Measurements from ENCODE around the gene SRGAP3.

The SRGAP3 gene

GRCh38 chr3:9198899-9199335 lies 50.5 kb downstream of the SRGAP3 start:
- no peak for DNase-seq

- no peak for DNase-seq
Measured at GRCh38 chr3:9198261-9198660, 51.2 kb downstream of the SRGAP3 start.

- DNase-seq: no peak
Measured at GRCh38 chr3:9196020-9196419, 53.4 kb downstream of the SRGAP3 start.

GRCh38 chr3:9195390-9195789 lies 54.1 kb downstream of the SRGAP3 start:
- DNase-seq: no peak

GRCh38 chr3:9194509-9195184 lies 54.8 kb downstream of the SRGAP3 start:
- no peak for DNase-seq

GRCh38 chr3:9193633-9194195 lies 55.7 kb downstream of the SRGAP3 start:
- no peak for DNase-seq

GRCh38 chr3:9193211-9193610 lies 56.2 kb downstream of the SRGAP3 start:
- no peak for DNase-seq

GRCh38 chr3:9192248-9193025 lies 57.0 kb downstream of the SRGAP3 start:
- no peak for DNase-seq

GRCh38 chr3:9190276-9190675 lies 59.2 kb downstream of the SRGAP3 start:
- no peak for DNase-seq

GRCh38 chr3:9188583-9188982 lies 60.9 kb downstream of the SRGAP3 start:
- DNase-seq: no peak

- DNase-seq: no peak
Measured at GRCh38 chr3:9185701-9186100, 63.7 kb downstream of the SRGAP3 start.

- no peak for DNase-seq
Measured at GRCh38 chr3:9185046-9185445, 64.4 kb downstream of the SRGAP3 start.

GRCh38 chr3:9184461-9184835 lies 65.0 kb downstream of the SRGAP3 start:
- DNase-seq: no peak

- no peak for DNase-seq
Measured at GRCh38 chr3:9183811-9184460, 65.5 kb downstream of the SRGAP3 start.

- DNase-seq: no peak
Measured at GRCh38 chr3:9183011-9183410, 66.4 kb downstream of the SRGAP3 start.

GRCh38 chr3:9180764-9181117 lies 68.7 kb downstream of the SRGAP3 start:
- DNase-seq: no peak

- DNase-seq: no peak
Measured at GRCh38 chr3:9179826-9180763, 69.4 kb downstream of the SRGAP3 start.

- no peak for DNase-seq
Measured at GRCh38 chr3:9178697-9179096, 70.7 kb downstream of the SRGAP3 start.

- no peak for DNase-seq
Measured at GRCh38 chr3:9175421-9175820, 74.0 kb downstream of the SRGAP3 start.

- no peak for DNase-seq
Measured at GRCh38 chr3:9173445-9173844, 76.0 kb downstream of the SRGAP3 start.

- no peak for DNase-seq
Measured at GRCh38 chr3:9172851-9173321, 76.6 kb downstream of the SRGAP3 start.

- no peak for DNase-seq
Measured at GRCh38 chr3:9170851-9171160, 78.6 kb downstream of the SRGAP3 start.
